GM18909 (cell line): ENCODE data around the gene CCDC172.
A peak's percentile ranks its signal among the peaks of the same experiment; 100 is the strongest.

Experiments used
- ATAC-seq: cut with Tn5 transposase; IDR thresholded peaks from one replicate; pipeline ENCODE4 v1.9.1; 2021; ENCODE audit warnings: mild to moderate bottlenecking; ENCODE audit not compliant: unreplicated experiment, poor library complexity

Gene CCDC172

GRCh38 chr10:116324227-116324950 lies at the start of gene CCDC172:
Gene CCDC172, plus strand, starts transcription at chr10:116324448. Its CDS starts 564 bp downstream, at chr10:116325012.
- no peak for ATAC-seq

GRCh38 chr10:116276981-116277380 lies 47.3 kb upstream of the CCDC172 start:
- ATAC-seq = no peak

GRCh38 chr10:116278846-116279245 lies 45.4 kb upstream of the CCDC172 start:
- ATAC-seq = no peak

GRCh38 chr10:116281775-116282174 lies 42.5 kb upstream of the CCDC172 start:
- ATAC-seq = no peak

- ATAC-seq = no peak
Measured at GRCh38 chr10:116286626-116287200, 37.5 kb upstream of the CCDC172 start.

GRCh38 chr10:116287906-116288501 lies 36.2 kb upstream of the CCDC172 start:
- ATAC-seq = peak; percentile 71

GRCh38 chr10:116289652-116290051 lies 34.6 kb upstream of the CCDC172 start:
- no peak for ATAC-seq

GRCh38 chr10:116292493-116292892 lies 31.8 kb upstream of the CCDC172 start:
- ATAC-seq = no peak

- ATAC-seq = no peak
Measured at GRCh38 chr10:116296291-116296721, 27.9 kb upstream of the CCDC172 start.

- ATAC-seq = no peak
Measured at GRCh38 chr10:116298586-116298985, 25.7 kb upstream of the CCDC172 start.

GRCh38 chr10:116300542-116300941 lies 23.7 kb upstream of the CCDC172 start:
- ATAC-seq = no peak

- no peak for ATAC-seq
Measured at GRCh38 chr10:116304923-116305322, 19.3 kb upstream of the CCDC172 start.

GRCh38 chr10:116306847-116307246 lies 17.4 kb upstream of the CCDC172 start:
- ATAC-seq = no peak

GRCh38 chr10:116307455-116307854 lies 16.8 kb upstream of the CCDC172 start:
- no peak for ATAC-seq

- ATAC-seq = no peak
Measured at GRCh38 chr10:116311016-116311415, 13.2 kb upstream of the CCDC172 start.

GRCh38 chr10:116311706-116312490 lies 12.3 kb upstream of the CCDC172 start:
- no peak for ATAC-seq

GRCh38 chr10:116312548-116312947 lies 11.7 kb upstream of the CCDC172 start:
- ATAC-seq = no peak

- peak; percentile 73 for ATAC-seq
Measured at GRCh38 chr10:116316503-116316902, 7.7 kb upstream of the CCDC172 start.

GRCh38 chr10:116324951-116325635 lies 845 bp downstream of the CCDC172 start:
- no peak for ATAC-seq

- ATAC-seq = no peak
Measured at GRCh38 chr10:116325987-116326386, 1.7 kb downstream of the CCDC172 start.
